H9 (cell line): ENCODE results near the gene SLC44A1. TPM values are rescaled to one million over a fixed set of nuclear protein-coding genes. Genes with fewer than 3 reads are reported as not detected.

Source experiments
- DNase-seq: peaks from one replicate; pipeline ENCODE4 v3.0.0-alpha.2; 2017
- H2AFZ ChIP-seq: one replicate; pipeline ENCODE4 v1.6.1; 2013; ENCODE audit warnings: mild to moderate bottlenecking, low read length, control low read depth, moderate library complexity
- H2AK5ac ChIP-seq: 2 replicates; pipeline ENCODE4 v1.6.1; 2013; ENCODE audit warnings: low read length, control low read depth, mixed read lengths; ENCODE audit not compliant: insufficient read length
- H2BK120ac ChIP-seq: one replicate; pipeline ENCODE4 v1.6.1; 2013; ENCODE audit warnings: low read depth, mild to moderate bottlenecking, low read length, control low read depth, inconsistent platforms; ENCODE audit not compliant: poor library complexity, severe bottlenecking
- H2BK12ac ChIP-seq: 2 replicates; pipeline ENCODE4 v1.6.1; 2013; ENCODE audit warnings: low read length, control low read depth, mixed read lengths, low read depth; ENCODE audit not compliant: insufficient read length
- H2BK15ac ChIP-seq: 2 replicates; pipeline ENCODE4 v1.6.1; 2013; ENCODE audit warnings: low read depth, low read length, control low read depth
- H2BK20ac ChIP-seq: one replicate; pipeline ENCODE4 v1.6.1; 2013; ENCODE audit warnings: low read depth, mild to moderate bottlenecking, low read length, control low read depth, inconsistent platforms; ENCODE audit not compliant: poor library complexity, severe bottlenecking
- H2BK5ac ChIP-seq: 2 replicates; pipeline ENCODE4 v1.6.1; 2013; ENCODE audit warnings: low read length, control low read depth, mixed read lengths; ENCODE audit not compliant: insufficient read length
- H3K14ac ChIP-seq: 2 replicates; pipeline ENCODE4 v1.6.1; 2013; ENCODE audit warnings: low read length, control low read depth; ENCODE audit not compliant: insufficient read depth
- H3K18ac ChIP-seq: 2 replicates; pipeline ENCODE4 v1.6.1; 2013; ENCODE audit warnings: low read depth, mild to moderate bottlenecking, mixed read lengths, low read length, control low read depth; ENCODE audit not compliant: insufficient read length
- H3K23ac ChIP-seq: 2 replicates; pipeline ENCODE4 v1.6.1; 2013; ENCODE audit warnings: low read length, control low read depth, mixed read lengths, low read depth; ENCODE audit not compliant: insufficient read length
- H3K23me2 ChIP-seq: 2 replicates; pipeline ENCODE4 v1.6.1; 2013; ENCODE audit warnings: low read depth, mild to moderate bottlenecking, mixed read lengths, low read length, control low read depth; ENCODE audit not compliant: insufficient read length, poor library complexity, severe bottlenecking
- H3K27ac ChIP-seq: 2 replicates; pipeline ENCODE4 v1.5.1; 2013; ENCODE audit warnings: low read length, control low read depth, mixed read lengths, low read depth; ENCODE audit not compliant: insufficient read length
- H3K27me3 ChIP-seq: 2 replicates; pipeline ENCODE4 v1.6.1; 2013; ENCODE audit warnings: low read length, control low read depth, inconsistent platforms; ENCODE audit not compliant: insufficient read depth
- H3K4ac ChIP-seq: 2 replicates; pipeline ENCODE4 v1.6.1; 2013; ENCODE audit warnings: low read depth, mild to moderate bottlenecking, control low read depth, inconsistent platforms, low read length, moderate library complexity
- H3K4me1 ChIP-seq: 2 replicates; pipeline ENCODE4 v1.6.1; 2013; ENCODE audit warnings: low read length, control low read depth, inconsistent platforms; ENCODE audit not compliant: insufficient read depth
- H3K4me2 ChIP-seq: 2 replicates; pipeline ENCODE4 v1.6.1; 2013; ENCODE audit warnings: low read length, control low read depth, mixed read lengths; ENCODE audit not compliant: insufficient read length, insufficient read depth
- H3K56ac ChIP-seq: 2 replicates; pipeline ENCODE4 v1.6.1; 2013; ENCODE audit warnings: low read depth, mild to moderate bottlenecking, mixed read lengths, low read length, control low read depth; ENCODE audit not compliant: insufficient read length
- H3K79me1 ChIP-seq: 2 replicates; pipeline ENCODE4 v1.6.1; 2013; ENCODE audit warnings: low read depth, mild to moderate bottlenecking, moderate library complexity, low read length, control low read depth, inconsistent platforms; ENCODE audit not compliant: insufficient read depth, poor library complexity, severe bottlenecking
- H3K79me2 ChIP-seq: 2 replicates; pipeline ENCODE4 v1.6.1; 2013; ENCODE audit warnings: low read length, control low read depth, inconsistent platforms; ENCODE audit not compliant: insufficient read depth
- H3K9ac ChIP-seq: 2 replicates; pipeline ENCODE4 v1.6.1; 2013; ENCODE audit warnings: low read length, control low read depth, mixed read lengths; ENCODE audit not compliant: insufficient read length; ENCODE audit errors: extremely low read depth
- H3K9me3 ChIP-seq: one replicate; pipeline ENCODE4 v1.6.1; 2013; ENCODE audit warnings: low read depth, low read length, inconsistent platforms; ENCODE audit not compliant: control insufficient read depth
- H3T11ph ChIP-seq: one replicate; pipeline ENCODE4 v1.6.1; 2013; ENCODE audit warnings: mild to moderate bottlenecking, low read length, control low read depth, inconsistent platforms
- H4K20me1 ChIP-seq: one replicate; pipeline ENCODE4 v1.6.1; 2013; ENCODE audit not compliant: control insufficient read depth, insufficient read length, insufficient read depth
- H4K5ac ChIP-seq: 2 replicates; pipeline ENCODE4 v1.6.1; 2013; ENCODE audit warnings: low read depth, mild to moderate bottlenecking, mixed read lengths, low read length, control low read depth; ENCODE audit not compliant: insufficient read length
- H4K8ac ChIP-seq: replicated peaks from 2 replicates; pipeline ENCODE4 v1.6.1; 2013; ENCODE audit warnings: low read length, control low read depth, mixed read lengths, low read depth; ENCODE audit not compliant: insufficient read length
- H4K91ac ChIP-seq: 2 replicates; pipeline ENCODE4 v1.6.1; 2013; ENCODE audit warnings: low read depth, mild to moderate bottlenecking, moderate library complexity, mixed read lengths, low read length, control low read depth; ENCODE audit not compliant: insufficient read length
- H3K27ac Mint-ChIP-seq, 3 experiments: 2 replicates in 2 of 3; 3 replicates in 1 of 3; pipeline ENCODE4 v1.8.0; 2020 to 2021; ENCODE audit warnings: mixed read lengths in 3 of 3, mild to moderate bottlenecking in 1 of 3, moderate library complexity in 1 of 3
- H3K27me3 Mint-ChIP-seq: 2 replicates; pipeline ENCODE4 v1.8.0; 2021; ENCODE audit warnings: low read depth, mild to moderate bottlenecking, moderate library complexity, mixed read lengths
- H3K36me3 Mint-ChIP-seq, 3 experiments: 2 replicates in 2 of 3; 3 replicates in 1 of 3; pipeline ENCODE4 v1.8.0; 2020 to 2021; ENCODE audit warnings: low read depth in 3 of 3, mixed read lengths in 3 of 3; ENCODE audit not compliant: insufficient read depth in 1 of 3
- H3K4me1 Mint-ChIP-seq, 2 experiments: 2 replicates each; pipeline ENCODE4 v1.8.0; 2020; ENCODE audit warnings: mixed read lengths in 2 of 2
- H3K4me3 Mint-ChIP-seq, 2 experiments: 2 replicates in 1 of 2; 3 replicates in 1 of 2; pipeline ENCODE4 v1.8.0; 2020 to 2021; ENCODE audit warnings: mild to moderate bottlenecking in 2 of 2, mixed read lengths in 2 of 2, moderate library complexity in 1 of 2
- H3K9me3 Mint-ChIP-seq, 2 experiments: 2 replicates in 1 of 2; 3 replicates in 1 of 2; pipeline ENCODE4 v1.8.0; 2020; ENCODE audit warnings: mild to moderate bottlenecking in 2 of 2, mixed read lengths in 2 of 2, moderate library complexity in 1 of 2
- CTCF ChIP-seq: fragments of 200-600 bp; sonication (generic); conservative IDR thresholded peaks from 3 replicates; pipeline ENCODE4 v1.8.0; 2021; ENCODE audit warnings: antibody characterized with exemption, mild to moderate bottlenecking
- WGBS: extraction: QIAGEN DNeasy Blood & Tissue Kit; methylation state at CpG from one replicate; pipeline ENCODE4 v1.1.7; 2013; ENCODE audit warnings: missing lambda C conversion rate, low lambda C conversion rate, mixed read lengths; ENCODE audit not compliant: insufficient read length; ENCODE audit errors: extremely low coverage; 5-methylcytosine and 5-hydroxymethylcytosine counted together
- total RNA-seq: library from RNA; stranded (reverse); gene quantifications from 2 replicates; pipeline ENCODE4 v1.2.1, GENCODE V29; 2021

Gene SLC44A1
- total RNA-seq, 1 experiment from 2014 or later: 60.7 TPM

DNA sequence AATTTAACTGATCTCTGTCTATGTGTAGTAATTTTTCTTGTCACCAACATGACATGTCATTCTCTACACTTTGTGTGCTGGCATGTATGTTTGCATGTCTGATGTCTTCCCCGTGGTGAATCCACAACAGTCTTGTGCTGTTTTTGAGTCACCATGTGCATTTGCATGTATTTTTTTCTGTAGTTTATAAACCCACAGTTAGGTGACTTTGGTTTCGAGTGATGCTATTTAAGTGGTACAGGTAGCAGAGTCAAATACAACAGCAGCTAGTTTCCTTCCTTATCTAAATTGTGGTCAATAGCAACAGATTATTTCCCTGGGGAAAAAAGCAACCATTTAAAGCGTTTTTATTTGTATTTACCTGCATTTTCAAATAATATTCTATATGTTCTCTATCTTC is 113.5 kb downstream of the SLC44A1 start:
- Histone ChIP-seq H4K91ac (no peak overlapping the region), H3K4me2 (no peak overlapping the region), H2AFZ (no peak overlapping the region), H3K56ac (no peak overlapping the region), H2BK20ac (no peak overlapping the region), H4K5ac (no peak overlapping the region), H4K8ac (no peak overlapping the region), H3K9me3 (no peaks in the 10 kb centered on the region), H3K23me2 (no peaks in the 10 kb centered on the region), H2BK12ac (no peak overlapping the region), H3K18ac (no peak overlapping the region), H2BK5ac (no peak overlapping the region), H2BK15ac (no peak overlapping the region), H3K4me1 (no peaks in the 10 kb centered on the region), H4K20me1 (no peaks in the 10 kb centered on the region), H3T11ph (no peak overlapping the region), H3K27ac (no peak overlapping the region), H3K9ac (no peak overlapping the region), H3K23ac (no peak overlapping the region), H2AK5ac (no peak overlapping the region), H3K79me1 (no peaks in the 10 kb centered on the region), H2BK120ac (no peak overlapping the region), H3K27me3 (no peaks in the 10 kb centered on the region), H3K4ac (no peak overlapping the region), H3K14ac (no peak overlapping the region), H3K79me2 (no peaks in the 10 kb centered on the region)
- Mint-ChIP-seq H3K4me1 (peaks cover 8 to 11% of the 10 kb centered on the region in 2 experiments), H3K9me3 (no peaks in the 10 kb centered on the region), H3K4me3 (no peak overlapping the region), H3K27me3 (no peaks in the 10 kb centered on the region), H3K27ac (peak overlapping the region in 1 of 3 experiments; percentile 18; a peak in 1 of 7 replicates), H3K36me3 (peaks cover 6 to 34% (median 27%) of the 10 kb centered on the region in 3 experiments; a peak in 5 of 7 replicates)
- no CpG with 5 or more reads among the region's 3 CpGs for WGBS
- TF ChIP-seq CTCF: no peak
- no peak for DNase-seq
